ENCODE results near the gene KRT13. TPM values are rescaled to one million over a fixed set of nuclear protein-coding genes. Genes with fewer than 3 reads are reported as not detected.

Gene KRT13
- total RNA-seq, 1 experiment from 2014 or later, result not detected

DNA sequence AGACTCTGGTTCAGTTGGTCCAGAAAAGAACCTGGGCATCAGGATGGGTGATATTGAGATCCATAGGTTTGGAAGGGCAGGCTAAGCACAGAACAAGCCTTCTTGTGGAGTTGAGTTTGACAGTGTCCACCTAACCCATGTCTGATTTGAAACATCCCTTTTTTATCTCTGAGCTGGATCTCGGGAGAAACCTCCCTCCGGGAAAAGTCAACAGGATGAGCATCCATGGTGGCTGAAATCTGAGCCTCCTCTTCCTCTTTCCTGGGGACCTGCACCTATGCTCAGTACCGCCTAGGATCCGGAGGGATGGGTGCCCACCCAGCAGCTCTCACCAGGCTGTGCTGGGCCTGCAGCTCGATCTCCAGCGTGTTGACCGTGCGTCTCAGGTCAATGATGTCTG, 41.7 kb downstream of the KRT13 start:
- H3K36me3 ChIP-seq (replicated peaks; ENCODE audit: control insufficient read depth, insufficient read depth, low read length), result no peaks in the 10 kb centered on the region
- no peaks in the 10 kb centered on the region for H3K27me3 ChIP-seq (ENCODE audit: control insufficient read depth, insufficient read depth, low read length)
- DNase-seq, result no peak
- no peak overlapping the region for H3K4me3 ChIP-seq (ENCODE audit: insufficient read depth, low read depth, low read length)

DNA sequence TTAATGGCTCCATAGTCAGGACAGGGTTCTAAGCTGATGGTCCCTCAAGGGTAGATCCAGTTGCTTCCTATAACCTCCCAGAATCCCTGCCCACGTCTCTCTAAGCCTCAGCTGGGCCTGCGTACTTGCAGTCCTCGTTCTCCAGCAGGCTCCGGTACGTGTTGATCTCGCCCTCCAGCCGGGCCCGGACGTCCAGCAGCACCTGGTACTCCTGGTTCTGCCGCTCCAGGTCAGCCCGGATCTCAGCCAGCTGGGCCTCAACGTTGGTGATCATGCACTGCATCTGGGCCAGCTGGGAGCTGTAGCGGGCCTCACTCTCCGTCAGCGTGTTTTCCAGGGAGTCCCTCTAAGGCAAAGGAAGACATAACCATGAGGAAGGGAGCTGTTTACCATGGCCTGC, 42.7 kb downstream of the KRT13 start:
- DNase-seq, result no peak
- no peaks in the 10 kb centered on the region for H3K27me3 ChIP-seq (ENCODE audit: control insufficient read depth, insufficient read depth, low read length)
- H3K4me3 ChIP-seq (ENCODE audit: insufficient read depth, low read depth, low read length), result no peak overlapping the region

DNA sequence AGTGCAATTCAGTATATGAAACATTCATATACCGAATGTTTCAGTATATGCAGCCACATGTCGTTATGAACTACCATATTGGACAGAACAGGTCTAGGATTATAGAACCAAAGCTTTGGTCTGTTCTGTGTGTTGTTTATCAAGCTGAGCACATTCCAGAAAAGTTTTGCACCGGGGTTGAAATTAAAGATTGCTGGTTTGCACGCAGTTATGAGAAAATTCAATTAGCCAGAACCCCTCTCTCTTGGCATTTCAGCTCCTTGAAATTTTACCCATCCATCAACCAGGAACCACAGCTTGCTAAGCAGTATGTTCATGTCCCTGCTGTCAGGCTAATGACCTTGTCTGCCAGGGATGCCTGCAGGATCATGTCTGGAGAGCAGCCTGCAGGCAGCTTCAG, 47.7 kb downstream of the KRT13 start:
- Histone ChIP-seq H3K4me3 (ENCODE audit: insufficient read depth, low read depth, low read length) (no peak overlapping the region), H3K27me3 (ENCODE audit: control insufficient read depth, insufficient read depth, low read length) (no peaks in the 10 kb centered on the region), H3K36me3 (replicated peaks; ENCODE audit: control insufficient read depth, insufficient read depth, low read length) (no peaks in the 10 kb centered on the region)
- no peak for DNase-seq

More for the DNA sequence above, 42.7 kb downstream of the KRT13 start:
- H3K36me3 ChIP-seq (replicated peaks; ENCODE audit: control insufficient read depth, insufficient read depth, low read length), result no peaks in the 10 kb centered on the region

DNA sequence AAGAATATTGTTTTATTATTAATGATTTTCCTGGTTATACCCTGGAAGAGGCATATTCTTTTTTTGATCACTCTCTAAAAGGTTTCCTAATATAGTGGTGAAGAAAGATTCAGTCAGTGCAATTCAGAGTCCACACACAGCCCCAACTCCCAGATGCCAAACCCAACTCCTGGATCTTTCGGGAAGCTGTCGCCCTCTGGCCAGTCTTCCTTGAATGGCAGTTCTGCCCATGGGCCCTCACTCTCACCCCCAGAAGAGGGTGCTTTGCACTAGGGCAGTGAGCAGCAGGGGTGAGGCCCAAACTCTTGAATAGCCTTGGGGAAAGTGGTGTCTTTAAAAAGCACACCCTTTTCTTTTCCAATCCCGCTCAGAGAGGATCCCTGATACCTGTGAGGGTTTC, 49.2 kb downstream of the KRT13 start:
- peak; percentile 74 for DNase-seq

DNA sequence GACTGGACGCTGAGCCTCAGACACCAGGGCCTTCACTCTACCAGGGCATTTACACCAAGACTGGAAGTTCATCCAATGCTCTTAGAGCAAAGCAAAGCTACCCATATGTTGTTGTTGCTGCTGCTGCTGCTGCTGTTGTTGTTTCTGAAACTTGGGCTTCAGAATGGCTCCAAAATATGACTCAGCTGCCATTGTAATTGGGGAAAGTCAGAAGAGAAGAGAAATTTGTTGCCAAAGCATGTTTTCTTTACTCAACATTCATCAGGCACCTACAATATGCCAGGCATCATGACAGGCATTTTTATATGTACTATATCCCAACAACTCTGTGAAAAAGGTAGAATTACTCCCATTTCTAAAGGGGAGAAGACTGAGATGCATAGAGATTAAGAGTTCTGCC, 50.2 kb downstream of the KRT13 start:
- DNase-seq, result no peak
- H3K4me3 ChIP-seq (ENCODE audit: insufficient read depth, low read depth, low read length), result no peak overlapping the region
- H3K27me3 ChIP-seq (ENCODE audit: control insufficient read depth, insufficient read depth, low read length), result no peaks in the 10 kb centered on the region
- H3K36me3 ChIP-seq (replicated peaks; ENCODE audit: control insufficient read depth, insufficient read depth, low read length), result no peaks in the 10 kb centered on the region

More for the DNA sequence above, 49.2 kb downstream of the KRT13 start:
- H3K4me3 ChIP-seq (ENCODE audit: insufficient read depth, low read depth, low read length), result no peak overlapping the region
- no peaks in the 10 kb centered on the region for H3K36me3 ChIP-seq (replicated peaks; ENCODE audit: control insufficient read depth, insufficient read depth, low read length)
- H3K27me3 ChIP-seq (ENCODE audit: control insufficient read depth, insufficient read depth, low read length), result no peaks in the 10 kb centered on the region

DNA sequence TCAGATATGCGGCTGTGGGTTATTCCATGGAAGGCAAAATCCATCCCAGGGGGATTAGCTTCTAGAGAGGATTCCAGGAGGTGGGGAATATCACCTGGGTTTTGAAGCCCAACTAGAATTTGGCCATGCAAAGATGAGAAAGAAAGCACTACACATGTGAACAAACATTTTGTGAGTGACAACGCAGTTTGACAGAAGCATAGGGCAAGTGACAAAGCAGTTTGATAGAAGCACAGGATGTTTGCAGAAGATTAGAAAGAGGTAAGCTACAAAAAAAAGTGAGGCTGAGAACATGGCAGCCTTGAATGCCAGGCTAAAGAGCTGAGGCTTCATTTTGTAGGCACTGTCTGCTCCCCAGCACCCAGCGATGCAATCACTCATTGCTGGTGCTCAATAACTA, 52.3 kb downstream of the KRT13 start:
- Histone ChIP-seq H3K4me3 (ENCODE audit: insufficient read depth, low read depth, low read length) (no peak overlapping the region), H3K27me3 (ENCODE audit: control insufficient read depth, insufficient read depth, low read length) (no peaks in the 10 kb centered on the region), H3K36me3 (replicated peaks; ENCODE audit: control insufficient read depth, insufficient read depth, low read length) (no peaks in the 10 kb centered on the region)
- no peak for DNase-seq

DNA sequence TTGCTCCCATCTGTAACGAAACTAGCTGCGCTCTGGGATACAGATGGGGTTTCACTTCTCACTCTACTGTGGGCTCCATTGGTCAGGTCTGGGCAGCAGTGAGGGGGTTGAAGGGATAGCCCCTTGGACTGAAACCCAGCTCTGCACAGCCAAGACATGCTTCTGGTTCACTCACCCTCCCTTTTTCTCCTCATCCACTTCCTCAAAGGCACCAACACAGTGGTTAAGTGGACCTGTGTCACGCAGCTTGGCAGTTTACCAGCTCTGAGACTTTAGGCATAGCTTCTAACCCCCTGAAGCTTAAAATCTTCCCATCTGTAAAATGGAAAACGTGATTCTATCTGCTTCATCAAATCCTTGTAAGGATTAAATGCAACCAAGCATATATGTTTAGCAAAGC, 53.1 kb downstream of the KRT13 start:
- H3K4me3 ChIP-seq (ENCODE audit: insufficient read depth, low read depth, low read length), result no peak overlapping the region
- no peaks in the 10 kb centered on the region for H3K36me3 ChIP-seq (replicated peaks; ENCODE audit: control insufficient read depth, insufficient read depth, low read length)
- H3K27me3 ChIP-seq (ENCODE audit: control insufficient read depth, insufficient read depth, low read length), result no peaks in the 10 kb centered on the region
- DNase-seq, result no peak

DNA sequence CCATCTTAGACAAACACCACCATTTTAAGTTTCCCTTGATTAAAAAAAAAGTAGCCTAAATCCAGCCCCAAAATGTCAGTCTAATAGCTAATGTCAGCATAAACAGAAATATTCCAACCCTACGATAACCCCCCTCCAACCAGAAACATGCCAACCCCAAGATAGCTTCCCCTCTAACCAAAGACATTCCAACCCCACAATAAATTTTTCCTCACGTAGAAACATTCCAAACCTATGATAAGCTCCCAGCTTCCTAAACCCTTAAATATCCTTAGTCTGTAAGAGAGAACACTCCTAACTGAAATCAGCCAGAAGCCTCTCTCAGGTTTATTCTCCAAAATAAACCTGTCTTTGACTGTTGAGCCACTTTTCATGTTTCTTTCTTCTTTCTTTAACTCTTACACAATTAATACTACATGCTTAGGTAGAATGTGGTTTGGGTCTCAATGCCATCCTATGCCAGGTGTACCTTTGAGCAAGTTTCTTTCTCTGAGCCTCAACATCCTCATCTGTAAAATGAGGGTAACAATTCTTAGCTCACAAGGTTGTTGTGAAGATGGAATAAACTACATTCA, 54.2 kb downstream of the KRT13 start:
- Histone ChIP-seq H3K4me3 (ENCODE audit: insufficient read depth, low read depth, low read length) (no peak overlapping the region), H3K27me3 (ENCODE audit: control insufficient read depth, insufficient read depth, low read length) (no peaks in the 10 kb centered on the region), H3K36me3 (replicated peaks; ENCODE audit: control insufficient read depth, insufficient read depth, low read length) (no peaks in the 10 kb centered on the region)
- DNase-seq, result no peak

Other genes with a start within 250 kb of the KRT13 start
- gene KRTAP9-6, start 240.2 kb downstream of the KRT13 start, total RNA-seq (2014; rRNA removed; shearing (Covaris generic)), result not detected in 2 replicates
- gene KRTAP9-7, start 229.9 kb downstream of the KRT13 start, total RNA-seq (2014; rRNA removed; shearing (Covaris generic)), result not detected in 2 replicates
- gene KRTAP29-1, start 202.8 kb downstream of the KRT13 start, total RNA-seq (2014; rRNA removed; shearing (Covaris generic)), result not detected in 2 replicates
- gene KRTAP16-1, start 196.3 kb downstream of the KRT13 start, total RNA-seq (2014; rRNA removed; shearing (Covaris generic)), result not detected in 2 replicates
- not detected in 2 replicates for gene KRTAP17-1, start 189.9 kb downstream of the KRT13 start, total RNA-seq (2014; rRNA removed; shearing (Covaris generic))
- gene KRT33A, start 154.8 kb downstream of the KRT13 start, total RNA-seq (2014; rRNA removed; shearing (Covaris generic)), result not detected in 2 replicates
- not detected in 2 replicates for gene KRT33B, start 135.8 kb downstream of the KRT13 start, total RNA-seq (2014; rRNA removed; shearing (Covaris generic))
- gene KRT34, start 123.3 kb downstream of the KRT13 start, total RNA-seq (2014; rRNA removed; shearing (Covaris generic)), result not detected in 2 replicates
- gene KRT31, start 108.0 kb downstream of the KRT13 start, total RNA-seq (2014; rRNA removed; shearing (Covaris generic)), result not detected in 2 replicates
- gene KRT37, start 81.0 kb downstream of the KRT13 start, total RNA-seq (2014; rRNA removed; shearing (Covaris generic)), result not detected in 2 replicates
- not detected in 2 replicates for gene KRT38, start 64.6 kb downstream of the KRT13 start, total RNA-seq (2014; rRNA removed; shearing (Covaris generic))
- gene KRT32, start 38.2 kb downstream of the KRT13 start, total RNA-seq (2014; rRNA removed; shearing (Covaris generic)), result not detected in 2 replicates
- gene KRT35, start 24.5 kb downstream of the KRT13 start, total RNA-seq (2014; rRNA removed; shearing (Covaris generic)), result not detected in 2 replicates
- gene KRT36, start 15.7 kb downstream of the KRT13 start, total RNA-seq (2014; rRNA removed; shearing (Covaris generic)), result not detected in 2 replicates
- gene KRT15, start 13.3 kb upstream of the KRT13 start, total RNA-seq (2014; rRNA removed; shearing (Covaris generic)), result 0.52 and 0.59 TPM in 2 replicates
- gene KRT19, start 22.7 kb upstream of the KRT13 start, total RNA-seq (2014; rRNA removed; shearing (Covaris generic)), result 44.9 and 116 TPM in 2 replicates
- gene KRT9, start 66.4 kb upstream of the KRT13 start, total RNA-seq (2014; rRNA removed; shearing (Covaris generic)), result not detected in 2 replicates
- gene KRT14, start 81.3 kb upstream of the KRT13 start, total RNA-seq (2014; rRNA removed; shearing (Covaris generic)), result not detected in 2 replicates
- gene KRT16, start 107.2 kb upstream of the KRT13 start, total RNA-seq (2014; rRNA removed; shearing (Covaris generic)), result not detected in 2 replicates
- 0.07 TPM in 1 of 2 replicates, not detected in the other for gene KRT17, start 119.0 kb upstream of the KRT13 start, total RNA-seq (2014; rRNA removed; shearing (Covaris generic))
- 62.6 and 74.3 TPM in 2 replicates for gene EIF1, start 183.3 kb upstream of the KRT13 start, total RNA-seq (2014; rRNA removed; shearing (Covaris generic))
- not detected in 2 replicates for gene GAST, start 206.7 kb upstream of the KRT13 start, total RNA-seq (2014; rRNA removed; shearing (Covaris generic))
- gene HAP1, start 229.0 kb upstream of the KRT13 start, total RNA-seq (2014; rRNA removed; shearing (Covaris generic)), result 0.28 and 0.48 TPM in 2 replicates